Activated CD8-positive, alpha-beta memory T cell treated with anti-CD3 and anti-CD28 coated beads for 1 hour (primary cell): ENCODE data around the gene RGS3.
"Not testable (repeated sequence)": the region's sequence is repeated elsewhere in the genome, so short reads cannot be mapped to it uniquely, and the experiment has no call there.

Experiments
- DNase-seq, 2 donors: peaks; one replicate each; pipeline ENCODE4 v3.0.0-alpha.2; 2020; ENCODE audit warnings: low read depth in 1 of 2; ENCODE audit errors: extremely low read depth in 1 of 2

Gene RGS3

DNA sequence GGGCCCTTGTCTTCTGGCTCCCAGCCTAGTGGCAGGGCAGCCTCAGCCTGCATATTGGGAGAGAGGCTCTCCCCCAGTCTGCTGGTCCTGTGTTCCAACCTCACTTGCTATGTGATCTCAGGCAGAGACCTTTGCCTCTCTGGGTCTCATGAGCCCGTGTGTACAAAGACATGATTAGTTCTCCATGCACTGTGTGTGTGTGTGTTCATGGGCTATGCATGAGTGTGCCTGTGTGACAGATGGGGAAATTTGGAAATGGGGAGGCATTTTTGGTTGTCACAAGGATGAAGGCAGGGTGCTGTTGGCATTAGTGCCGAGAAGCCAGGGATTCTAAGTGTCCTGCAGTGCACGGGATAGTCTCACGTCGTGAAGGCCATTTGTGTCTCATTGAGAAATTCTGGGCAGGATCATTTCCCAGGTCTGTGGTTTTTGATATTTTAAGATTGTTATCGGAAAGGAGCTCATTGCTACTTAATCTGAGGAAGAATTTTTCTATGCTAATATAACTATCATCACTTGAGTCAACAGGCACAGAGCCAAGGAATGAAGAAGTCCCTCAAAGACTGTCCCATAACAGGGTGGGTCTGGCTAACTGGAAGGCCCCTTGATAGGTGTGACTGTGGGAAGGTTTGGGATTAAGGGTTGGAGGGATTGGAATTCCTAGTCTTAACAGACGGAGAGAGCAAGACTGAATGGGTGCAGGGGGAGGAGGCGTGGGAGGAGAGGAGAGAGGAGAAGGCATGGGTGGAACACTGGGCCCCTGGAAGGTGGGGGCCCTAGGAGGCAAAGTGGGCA is 168.5 kb downstream of the RGS3 start:
- DNase-seq = no peak

DNA sequence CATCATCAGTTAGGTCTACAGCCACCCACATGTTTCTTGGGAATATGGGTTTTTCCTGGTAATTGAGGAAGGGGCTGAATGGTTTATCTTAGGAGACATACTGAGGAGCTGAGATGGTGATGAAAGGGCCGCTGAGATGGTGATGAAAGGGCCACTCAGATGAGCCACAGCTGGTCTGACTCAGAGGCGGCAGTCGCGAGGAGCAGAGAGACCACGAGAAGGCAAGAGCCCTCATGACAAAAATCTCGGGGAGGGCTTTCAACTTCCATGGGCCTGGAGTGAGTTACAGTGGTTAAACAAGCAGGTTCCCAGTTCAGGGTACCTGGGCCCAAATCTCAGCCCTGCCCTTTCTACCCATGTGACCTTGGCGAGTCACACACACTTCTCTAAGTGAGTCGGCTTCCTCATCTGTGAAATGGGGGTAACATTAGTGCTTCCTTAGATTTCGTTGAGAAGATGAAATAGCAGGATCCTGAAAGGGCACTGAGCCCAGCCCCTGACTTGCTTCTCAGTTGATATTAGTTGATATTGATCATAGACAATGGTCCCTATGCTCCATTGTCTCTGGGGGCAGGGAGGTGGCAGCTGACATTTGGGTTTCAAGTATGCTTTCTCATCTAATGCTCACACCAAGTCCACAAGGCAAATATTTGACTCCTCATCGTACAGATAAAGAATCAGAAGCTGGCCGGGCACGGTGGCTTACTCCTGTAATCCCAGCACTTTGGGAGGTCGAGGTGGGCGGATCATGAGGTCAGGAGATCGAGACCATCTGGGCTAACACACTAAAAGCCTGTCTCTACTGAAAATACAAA is 169.5 kb downstream of the RGS3 start:
- DNase-seq = no peak

GRCh38 chr9:113633782-113634595 is 170.5 kb downstream of the RGS3 start:
- no peak for DNase-seq

- DNase-seq = no peak
Measured at GRCh38 chr9:113634596-113635515, 171.3 kb downstream of the RGS3 start.

DNA sequence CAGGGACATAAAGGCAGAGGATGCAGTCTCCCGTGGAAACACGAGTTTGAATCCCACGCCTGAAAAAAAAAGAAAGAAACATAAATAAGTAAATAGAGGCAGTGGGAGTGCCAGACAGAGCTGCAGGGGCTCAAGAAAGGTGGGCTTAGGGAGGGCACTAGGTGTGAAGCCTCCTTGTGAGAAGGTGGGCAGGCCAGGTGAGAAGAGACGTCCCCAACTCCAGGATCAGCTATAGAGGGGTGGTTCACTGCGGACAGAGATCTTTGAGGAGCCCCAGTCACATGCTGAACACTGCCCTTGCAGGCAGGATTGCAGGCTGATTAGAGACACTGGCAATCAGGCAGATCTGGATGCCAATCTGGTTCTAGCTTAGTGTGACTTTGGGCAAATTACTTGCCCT is 172.1 kb downstream of the RGS3 start:
- no peak for DNase-seq

DNA sequence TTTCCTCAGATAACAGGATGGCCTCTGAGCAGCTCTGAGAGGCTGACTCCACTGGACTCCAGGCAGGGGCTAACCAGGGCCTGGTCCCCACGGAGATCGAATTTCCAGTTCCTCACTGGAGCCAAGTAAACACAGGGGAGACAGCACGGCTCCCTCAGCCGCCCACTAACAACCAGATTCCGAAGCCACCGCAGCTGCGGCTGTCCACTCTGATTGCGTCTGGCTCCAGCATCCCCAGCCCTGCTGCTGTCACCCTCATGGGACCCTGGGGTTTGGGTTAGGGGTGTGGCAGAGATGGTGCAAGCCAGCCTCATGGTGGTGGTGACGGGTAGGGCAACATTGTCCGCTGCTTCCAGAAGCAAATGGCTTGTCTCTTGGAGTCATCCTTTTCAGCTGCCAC is 172.6 kb downstream of the RGS3 start:
- no peak for DNase-seq

- no peak for DNase-seq
Measured at GRCh38 chr9:113636693-113637092, 173.2 kb downstream of the RGS3 start.

GRCh38 chr9:113638490-113638889 is 175.0 kb downstream of the RGS3 start:
- no peak for DNase-seq

DNA sequence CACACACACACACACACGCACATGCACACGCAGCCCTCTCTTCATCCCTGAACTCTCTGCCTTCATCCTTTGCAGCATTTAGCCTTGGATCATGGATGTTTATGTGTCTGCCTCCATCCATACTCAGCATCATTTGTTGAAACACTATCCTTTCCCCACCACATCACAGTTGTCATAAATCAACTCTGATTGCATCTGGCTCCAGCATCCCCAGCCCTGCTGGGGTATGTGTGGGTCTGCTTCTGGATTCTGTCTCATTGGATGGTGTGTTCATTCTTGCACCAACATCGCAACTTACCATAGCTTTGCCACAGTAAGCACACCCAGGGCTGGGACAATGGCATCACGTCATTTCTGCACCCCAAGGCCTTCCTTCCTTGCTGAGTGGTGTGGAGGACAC is 175.4 kb downstream of the RGS3 start:
- no peak for DNase-seq

DNA sequence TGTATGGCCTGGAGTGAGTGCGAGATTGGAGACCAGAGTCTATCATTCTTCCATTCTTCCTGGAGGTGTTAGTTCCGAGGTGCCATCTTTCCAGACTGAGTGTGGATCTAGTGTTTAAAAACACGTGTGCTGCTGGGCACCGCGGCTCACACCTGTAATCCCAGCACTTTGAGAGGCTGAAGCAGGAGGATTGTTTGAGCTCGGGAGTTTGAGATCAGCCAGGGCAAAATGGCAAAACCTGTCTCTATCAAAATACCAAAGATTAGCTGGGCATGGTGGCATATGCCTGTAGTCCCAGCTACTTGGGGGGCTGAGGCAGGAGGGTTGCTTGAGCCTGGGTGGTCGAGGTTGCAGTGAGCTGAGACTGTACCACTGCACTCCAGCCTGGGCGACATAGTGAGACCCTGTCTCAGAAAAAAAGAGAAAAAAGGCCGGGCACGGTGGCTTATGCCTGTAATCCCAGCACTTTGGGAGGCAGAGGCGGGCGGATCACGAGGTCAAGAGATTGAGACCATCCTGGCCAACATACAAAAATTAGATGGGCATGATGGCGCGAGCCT is 176.0 kb downstream of the RGS3 start:
- not testable (repeated sequence) for DNase-seq

DNA sequence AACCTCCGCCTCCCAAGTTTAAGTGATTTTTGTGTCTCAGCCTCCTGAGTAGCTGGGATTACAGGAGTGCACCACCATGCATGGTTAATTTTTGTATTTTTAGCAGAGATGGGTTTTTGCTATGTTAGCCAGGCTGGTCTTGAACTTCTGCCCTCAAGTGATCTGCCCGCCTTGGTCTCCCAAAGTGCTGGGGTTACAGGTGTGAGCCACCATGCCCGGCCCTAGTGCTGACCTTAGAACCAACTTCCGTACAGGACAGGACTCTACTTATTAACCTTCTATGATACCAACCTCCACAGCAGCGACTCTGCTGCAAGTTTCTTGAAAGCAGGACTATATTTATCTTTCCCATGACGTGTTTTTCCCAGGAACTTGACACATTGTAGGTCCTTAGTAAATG is 176.9 kb downstream of the RGS3 start:
- DNase-seq = no peak

DNA sequence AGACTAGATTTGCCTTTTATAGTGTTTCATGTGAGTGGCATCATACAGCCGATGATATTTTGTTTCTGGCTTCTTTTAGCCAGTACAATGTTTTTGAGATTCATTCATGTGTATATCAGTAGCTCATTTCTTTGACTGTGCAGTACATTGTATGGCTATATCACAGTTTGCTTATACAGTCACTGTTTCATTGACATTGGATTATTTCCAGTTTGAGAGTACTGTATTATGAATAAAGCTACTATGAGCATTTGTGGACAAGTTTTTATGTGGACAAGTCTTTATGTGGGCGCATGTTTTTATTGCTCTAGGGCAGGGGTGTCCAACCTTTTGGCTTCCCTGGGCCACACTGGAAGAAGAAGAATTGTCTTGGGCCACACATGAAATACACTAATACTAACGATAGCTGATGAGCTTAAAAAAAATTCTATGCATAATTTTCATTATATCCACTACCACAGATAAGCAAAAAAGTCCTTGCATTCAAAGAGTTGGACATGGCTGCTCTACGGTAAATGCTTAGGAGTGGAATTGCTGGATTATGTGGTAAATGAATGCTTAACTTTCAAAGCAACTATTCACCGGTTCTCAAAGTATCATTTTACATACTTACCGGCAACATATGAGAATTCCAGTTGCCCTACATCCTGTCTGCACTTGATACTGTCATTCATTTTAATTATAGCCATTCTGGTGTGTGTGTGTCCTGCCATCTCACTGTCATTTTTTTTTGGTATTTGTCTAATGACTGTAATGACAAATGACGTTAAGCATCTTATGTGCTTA is 177.8 kb downstream of the RGS3 start:
- no peak for DNase-seq

- no peak for DNase-seq
Measured at GRCh38 chr9:113644321-113644720, 180.8 kb downstream of the RGS3 start.

DNA sequence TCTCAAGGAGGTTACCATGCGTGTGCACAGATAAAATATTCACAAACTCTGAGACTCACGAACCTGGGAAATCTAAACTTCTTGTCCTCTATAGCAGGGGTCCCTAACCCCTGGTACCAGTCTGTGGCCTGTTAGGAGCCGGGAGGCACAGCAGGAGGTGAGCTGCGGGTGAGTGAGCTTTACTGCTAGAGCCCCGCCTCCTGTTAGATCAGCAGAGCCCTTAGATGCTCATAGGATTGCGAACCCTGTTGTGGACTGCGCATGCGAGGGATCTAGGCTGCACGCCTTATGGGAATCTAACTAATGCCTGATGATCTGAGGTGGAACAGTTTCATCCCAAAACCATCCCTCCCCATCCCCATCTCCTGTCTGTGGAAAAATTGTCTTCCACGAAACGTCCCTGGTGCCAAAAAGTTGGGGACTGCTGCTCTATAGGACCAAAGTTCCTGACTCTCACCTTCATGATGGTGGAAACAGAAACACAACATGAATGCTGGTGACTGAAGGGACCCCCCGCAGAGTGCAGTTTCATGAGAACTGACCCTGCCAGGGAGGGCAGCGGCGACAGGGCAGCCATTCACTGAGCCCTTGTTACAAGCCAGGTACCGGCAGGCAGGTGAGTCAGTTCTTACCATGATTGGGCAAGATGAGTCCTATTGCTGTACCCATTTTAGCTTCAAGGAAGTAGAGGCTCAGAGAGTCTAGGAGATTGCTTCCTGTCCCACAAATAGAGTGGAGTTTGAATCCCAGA is 181.9 kb downstream of the RGS3 start:
- DNase-seq = no peak

DNA sequence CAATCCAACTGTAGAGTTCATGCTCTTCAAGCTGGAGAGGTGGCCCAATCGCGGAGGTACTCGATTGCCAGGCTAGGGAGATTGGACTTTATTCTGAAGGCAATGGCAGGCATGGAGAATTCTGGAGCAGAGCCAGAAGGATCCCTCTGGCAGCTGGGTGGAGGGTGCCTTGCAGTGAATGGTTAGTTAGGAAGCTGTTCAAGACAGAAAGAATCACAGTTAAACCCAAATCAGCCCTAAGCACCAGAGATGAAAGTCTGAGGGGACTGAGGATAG is 182.4 kb downstream of the RGS3 start:
- no peak for DNase-seq

DNA sequence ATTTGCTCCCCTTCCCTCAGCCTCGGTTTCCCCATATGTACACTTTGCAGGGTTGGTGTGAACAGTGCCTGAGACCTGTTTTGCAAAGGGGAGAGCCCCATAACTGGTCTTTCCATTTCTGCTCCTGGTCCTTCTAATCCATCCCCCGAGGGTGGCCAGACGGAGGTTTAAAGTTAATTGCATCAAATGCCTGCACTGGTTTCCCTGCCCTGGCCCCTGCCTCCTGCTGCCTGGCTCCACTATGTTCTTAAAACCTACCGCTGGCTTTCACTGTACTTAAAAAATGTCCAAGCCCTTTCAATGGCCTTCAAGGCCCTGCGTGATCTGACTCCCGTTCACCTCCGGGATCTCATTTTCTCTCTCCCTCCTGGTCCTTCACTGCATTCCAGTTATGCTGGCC is 183.0 kb downstream of the RGS3 start:
- DNase-seq = no peak
